Neural progenitor cell (in vitro differentiated cells): Measurements from ENCODE around the gene PCDH1.

Source experiments
- EZH2 ChIP-seq: fragments of 200-600 bp; sonication (generic); IDR thresholded peaks from 2 replicates; pipeline ENCODE4 v1.6.1; 2017; ENCODE audit warnings: antibody characterized with exemption, mild to moderate bottlenecking, moderate library complexity
- EZH2phosphoT487 ChIP-seq: fragments of 200-600 bp; sonication (generic); IDR thresholded peaks from 2 replicates; pipeline ENCODE4 v1.6.1; 2017; ENCODE audit warnings: antibody characterized with exemption
- TF ChIP-seq, protein P1 (sequence below): fragments of 200-600 bp; sonication (generic); IDR thresholded peaks from 2 replicates; pipeline ENCODE4 v1.5.1; 2017; ENCODE audit warnings: antibody characterized with exemption, mild to moderate bottlenecking

DNA sequence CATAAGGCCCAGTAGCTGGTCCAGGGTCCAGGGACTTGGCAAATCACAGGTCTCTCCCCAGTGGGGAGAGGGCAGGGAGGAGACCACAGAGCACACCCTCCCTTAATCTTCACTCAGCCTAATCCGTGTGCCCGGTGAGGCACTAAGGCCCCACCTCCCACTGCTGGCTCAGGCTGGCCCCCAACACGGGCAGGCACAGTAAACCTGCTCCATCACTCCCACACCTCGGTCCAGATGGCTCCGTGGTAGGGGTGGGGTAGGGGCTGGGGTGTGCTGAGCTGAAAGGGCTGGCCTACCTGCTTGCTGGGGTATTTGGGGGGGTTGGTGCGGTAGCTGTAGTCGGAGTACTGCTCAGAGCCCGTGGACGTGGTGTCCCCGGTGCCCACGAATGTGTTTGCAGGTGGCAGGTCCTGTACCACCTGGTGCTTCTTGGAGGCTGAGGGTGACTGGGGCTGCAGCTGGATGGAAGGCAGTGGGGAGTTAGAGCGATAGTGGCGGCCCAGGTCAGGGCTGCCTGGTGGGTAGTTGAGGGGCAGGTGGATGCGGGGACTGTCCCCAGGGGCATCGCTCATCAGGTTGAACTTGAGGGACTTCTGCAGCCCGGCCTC lies 15.2 kb downstream of the PCDH1 start:
- TF ChIP-seq, protein P1, sequence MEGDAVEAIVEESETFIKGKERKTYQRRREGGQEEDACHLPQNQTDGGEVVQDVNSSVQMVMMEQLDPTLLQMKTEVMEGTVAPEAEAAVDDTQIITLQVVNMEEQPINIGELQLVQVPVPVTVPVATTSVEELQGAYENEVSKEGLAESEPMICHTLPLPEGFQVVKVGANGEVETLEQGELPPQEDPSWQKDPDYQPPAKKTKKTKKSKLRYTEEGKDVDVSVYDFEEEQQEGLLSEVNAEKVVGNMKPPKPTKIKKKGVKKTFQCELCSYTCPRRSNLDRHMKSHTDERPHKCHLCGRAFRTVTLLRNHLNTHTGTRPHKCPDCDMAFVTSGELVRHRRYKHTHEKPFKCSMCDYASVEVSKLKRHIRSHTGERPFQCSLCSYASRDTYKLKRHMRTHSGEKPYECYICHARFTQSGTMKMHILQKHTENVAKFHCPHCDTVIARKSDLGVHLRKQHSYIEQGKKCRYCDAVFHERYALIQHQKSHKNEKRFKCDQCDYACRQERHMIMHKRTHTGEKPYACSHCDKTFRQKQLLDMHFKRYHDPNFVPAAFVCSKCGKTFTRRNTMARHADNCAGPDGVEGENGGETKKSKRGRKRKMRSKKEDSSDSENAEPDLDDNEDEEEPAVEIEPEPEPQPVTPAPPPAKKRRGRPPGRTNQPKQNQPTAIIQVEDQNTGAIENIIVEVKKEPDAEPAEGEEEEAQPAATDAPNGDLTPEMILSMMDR: no peak
- TF ChIP-seq EZH2phosphoT487 (no peak), EZH2 (no peak)
